Measurements from ENCODE around the gene MACIR. TPM values are rescaled to one million over a fixed set of nuclear protein-coding genes. Genes with fewer than 3 reads are reported as not detected.

MACIR gene
- total and polyA plus RNA-seq, 10 of the 15 experiments (the other 5 are each of a cell fraction or from before 2014, with no cell fraction given), result 2.1 to 16.1 (median 10.8) TPM

- RAD21 ChIA-PET (ENCODE audit: unreplicated experiment), result interaction anchor here (1.0 to 2.1 kb wide), 6 partner anchors 8 to 243 kb away, joined by 3 to 27 read pairs (median 7); no protein-coding TSS in a partner anchor
- SMC1A ChIA-PET (ENCODE audit: uncharacterized antibody, unreplicated experiment), result interaction anchor here (0.6 to 1.9 kb wide), 19 partner anchors 8 to 551 kb away, joined by 3 to 34 read pairs (median 4); partner anchors contain the start of gene MACIR
- H3K9ac ChIP-seq (ENCODE audit: control insufficient read depth, insufficient read depth, low read length), result no peak overlapping the region
- CTCF ChIA-PET, result interaction anchor here (0.8 to 2.5 kb wide), 15 partner anchors 9 to 265 kb away, joined by 3 to 60 read pairs (median 4); partner anchors contain the start of gene MACIR
- H3K36me3 ChIP-seq (ENCODE audit: control insufficient read depth in 2 of 2, insufficient read depth in 2 of 2, low read length in 1 of 2), result no peaks in the 10 kb centered on the region
- no peaks in the 10 kb centered on the region for H4K20me1 ChIP-seq (ENCODE audit: control insufficient read depth, insufficient read depth)
- no peaks in the 10 kb centered on the region for H3K4me1 ChIP-seq (ENCODE audit: control insufficient read depth, insufficient read depth, low read length)
- H3K9me3 ChIP-seq (replicated peaks; ENCODE audit: control insufficient read depth, insufficient read depth, low read length), result no peaks in the 10 kb centered on the region
- TF ChIP-seq MTA3 (IDR thresholded peaks at IDR 0.05; ENCODE audit: borderline replicate concordance, low read length) (no peak), ZNF24 (IDR thresholded peaks at IDR 0.05) (0 out of 2 replicates have a peak, but pooled peaks have one; percentile 14), RAD21 (IDR thresholded peaks at IDR 0.05; ENCODE audit: insufficient read depth, low read depth, low read length) (peak; percentile 88), CEBPZ (IDR thresholded peaks at IDR 0.05; ENCODE audit: low read depth, low read length) (no peak), CHD4 (IDR thresholded peaks at IDR 0.05) (no peak), CREM (IDR thresholded peaks at IDR 0.05; ENCODE audit: low read depth) (no peak), CTCF (IDR thresholded peaks at IDR 0.05 in 2 of 3, conservative IDR thresholded peaks at IDR 0.05 in 1 of 3; ENCODE audit: control insufficient read depth in 2 of 3, extremely low read depth in 1 of 3, insufficient read depth in 1 of 3, low read depth in 3 of 3, low read length in 3 of 3) (peak; percentile 74 to 81 (median 78)), SMC3 (IDR thresholded peaks at IDR 0.05; ENCODE audit: borderline replicate concordance, low read length) (peak; percentile 93)
- DNase-seq (ENCODE audit: low read depth, low spot score) (no peak), ATAC-seq (peak; percentile 90), FAIRE-seq (no peak)
- H3K27ac ChIP-seq (ENCODE audit: control insufficient read depth, insufficient read depth), result no peak overlapping the region
- 77% methylated on average over 7 of the region's 7 CpGs for WGBS (ENCODE audit: insufficient coverage, insufficient replicate concordance, low lambda C conversion rate, missing lambda C conversion rate)
- intact Hi-C loops (cut with micrococcal nuclease; ENCODE audit: unreplicated experiment), result loop anchor here (1.0 kb wide), 2 partner anchors 239 to 243 kb away; no protein-coding TSS in a partner anchor
- H2AFZ ChIP-seq (ENCODE audit: control insufficient read depth, low read depth, low read length), result no peak overlapping the region
- no peaks in the 10 kb centered on the region for H3K27me3 ChIP-seq (replicated peaks in 1 of 2; ENCODE audit: control insufficient read depth in 2 of 2, insufficient read depth in 2 of 2, low read length in 1 of 2)
- no peak overlapping the region for H3K4me2 ChIP-seq (ENCODE audit: control insufficient read depth, insufficient read depth)
- H3K79me2 ChIP-seq (ENCODE audit: control insufficient read depth, insufficient read depth, low read length), result no peaks in the 10 kb centered on the region
- POLR2A ChIA-PET, result no interaction called here
- in situ Hi-C loops (cut with MboI), result loop anchor here (5.0 kb wide), 1 partner anchor 240 kb away; no protein-coding TSS in a partner anchor
- no TSS peak for BruUV-seq (replicated peaks)
- H3K4me3 ChIP-seq, result no peak overlapping the region
These were observed 26.1 kb upstream of the MACIR start for GRCh38 chr5:103232393-103232999.
